PC-3 (cell line): ENCODE data around the gene TMEM119. TPM values are rescaled to one million over a fixed set of nuclear protein-coding genes. Genes with fewer than 3 reads are reported as not detected.

Experiments
- ATAC-seq: fragments of 200-7000 bp; cut with Tn5 transposase; 2 replicates; pipeline ENCODE4 v1.9.1; 2020; ENCODE audit warnings: mild to moderate bottlenecking, moderate library complexity
- BruUV-seq: library from RNA; stranded (reverse); fragments of 400-500 nt; replicated peaks from 2 replicates; lab custom pipeline; 2021; lab: Mats Ljungman, UMichigan
- CTCF ChIA-PET: fragments of 300-600 bp; sonication (Branson Sonifier 250); formaldehyde crosslinking; loops from one replicate; lab custom pipeline; 2022; ENCODE audit warnings: antibody characterized with exemption; lab: Charles Lee
- POLR2A ChIA-PET: fragments of 300-600 bp; sonication (Branson Sonifier 250); formaldehyde crosslinking; loops from one replicate; lab custom pipeline; 2022; ENCODE audit warnings: antibody characterized with exemption; ENCODE audit not compliant: unreplicated experiment; lab: Charles Lee
- DNase-seq: peaks from one replicate; pipeline ENCODE4 v3.0.0-alpha.2; 2015
- H2AFZ ChIP-seq: fragments of 300-600 bp; sonication (generic); 2 replicates; pipeline ENCODE4 v1.6.0; 2016; ENCODE audit warnings: antibody characterized with exemption, low read length
- H3F3A ChIP-seq: fragments of 300-600 bp; sonication (generic); one replicate; pipeline ENCODE4 v1.6.0; 2017; ENCODE audit warnings: antibody characterized with exemption, low read length, control low read depth, mild to moderate bottlenecking; ENCODE audit not compliant: unreplicated experiment
- H3K27ac ChIP-seq: fragments of 300-600 bp; sonication (generic); 2 replicates; pipeline ENCODE4 v1.5.1; 2016; ENCODE audit warnings: mild to moderate bottlenecking, low read length
- H3K27me3 ChIP-seq: fragments of 300-600 bp; sonication (generic); 2 replicates; pipeline ENCODE4 v1.6.1; 2016; ENCODE audit warnings: low read length, mixed read lengths
- H3K36me3 ChIP-seq: fragments of 300-600 bp; sonication (generic); 2 replicates; pipeline ENCODE4 v1.6.1; 2016; ENCODE audit warnings: low read depth, mixed run types, low read length, mixed read lengths
- H3K4me1 ChIP-seq: fragments of 300-600 bp; sonication (generic); 2 replicates; pipeline ENCODE4 v1.5.1; 2016; ENCODE audit warnings: low read length; ENCODE audit not compliant: insufficient read depth
- H3K4me2 ChIP-seq: fragments of 300-600 bp; sonication (generic); 2 replicates; pipeline ENCODE4 v1.6.0; 2016; ENCODE audit warnings: low read length
- H3K4me3 ChIP-seq: fragments of 300-600 bp; sonication (generic); 2 replicates; pipeline ENCODE4 v1.5.1; 2016; ENCODE audit warnings: mild to moderate bottlenecking, low read length, mixed read lengths
- H3K79me2 ChIP-seq: fragments of 300-600 bp; sonication (generic); 2 replicates; pipeline ENCODE4 v1.6.1; 2017; ENCODE audit warnings: low read length, mixed read lengths
- H3K9ac ChIP-seq: fragments of 300-600 bp; sonication (generic); 2 replicates; pipeline ENCODE4 v1.6.0; 2016; ENCODE audit warnings: mild to moderate bottlenecking, low read length
- H3K9me2 ChIP-seq: fragments of 300-600 bp; sonication (generic); replicated peaks from 2 replicates; pipeline ENCODE4 v1.6.1; 2016; ENCODE audit warnings: mixed run types, low read length, mixed read lengths
- H3K9me3 ChIP-seq: fragments of 300-600 bp; sonication (generic); 2 replicates; pipeline ENCODE4 v1.6.1; 2016; ENCODE audit warnings: low read length, mixed read lengths
- H4K20me1 ChIP-seq: fragments of 300-600 bp; sonication (generic); 2 replicates; pipeline ENCODE4 v1.6.1; 2016; ENCODE audit warnings: low read length, mixed read lengths
- CTCF ChIP-seq: fragments of 300-600 bp; sonication (generic); conservative IDR thresholded peaks from 2 replicates; pipeline ENCODE4 v1.5.1; 2017; ENCODE audit warnings: antibody characterized with exemption, low read depth, mild to moderate bottlenecking, low read length
- EZH2 ChIP-seq: fragments of 300-600 bp; sonication (generic); IDR thresholded peaks from one replicate; pipeline ENCODE4 v1.6.1; 2017; ENCODE audit warnings: antibody characterized with exemption, mild to moderate bottlenecking, low read length; ENCODE audit not compliant: unreplicated experiment
- EZH2phosphoT487 ChIP-seq: fragments of 300-600 bp; sonication (generic); IDR thresholded peaks from 2 replicates; pipeline ENCODE4 v1.6.1; 2018; ENCODE audit warnings: mild to moderate bottlenecking, antibody characterized with exemption, low read length, borderline replicate concordance
- intact Hi-C: fragments of 100-400 bp; cut with micrococcal nuclease; formaldehyde crosslinking; loops from 2 replicates; pipeline ENCODE4 v1.9.0; 2023
- total RNA-seq: library from RNA; depleted of rRNA; stranded (reverse); fragments of >200 nt; gene quantifications from 2 replicates; pipeline ENCODE4 v1.2.3, GENCODE V29; 2014

The TMEM119 gene
- total RNA-seq, 1 experiment from 2014 or later = not detected

GRCh38 chr12:108635997-108636808, 38.3 kb upstream of the TMEM119 start:
- no TSS peak for BruUV-seq
- no peaks in the 10 kb centered on the region for H4K20me1 ChIP-seq
- ATAC-seq (no peak), DNase-seq (no peak)
- H3K9me2 ChIP-seq = no peaks in the 10 kb centered on the region
- no peaks in the 10 kb centered on the region for H3K79me2 ChIP-seq
- peaks cover under 1% of the 10 kb centered on the region for H3F3A ChIP-seq
- H3K9ac ChIP-seq = no peak overlapping the region
- H3K4me2 ChIP-seq = no peak overlapping the region
- H3K36me3 ChIP-seq = no peaks in the 10 kb centered on the region
- no peak overlapping the region for H3K27ac ChIP-seq
- intact Hi-C loops = no loop called here
- ChIA-PET POLR2A (no interaction called here), CTCF (no interaction called here)
- TF ChIP-seq CTCF (no peak), EZH2phosphoT487 (no peak), EZH2 (no peak)
- H2AFZ ChIP-seq = no peak overlapping the region
- no peaks in the 10 kb centered on the region for H3K27me3 ChIP-seq
- H3K4me1 ChIP-seq = peaks cover 11% of the 10 kb centered on the region
- H3K9me3 ChIP-seq = no peaks in the 10 kb centered on the region
- H3K4me3 ChIP-seq = no peak overlapping the region

GRCh38 chr12:108635201-108635996, 37.5 kb upstream of the TMEM119 start:
- H3K4me3 ChIP-seq = no peak overlapping the region
- H3K9me3 ChIP-seq = no peaks in the 10 kb centered on the region
- POLR2A ChIA-PET = no interaction called here
- no peak overlapping the region for H3K27ac ChIP-seq
- no peak for ATAC-seq
- peaks cover 18% of the 10 kb centered on the region for H3K4me1 ChIP-seq
- no peak overlapping the region for H2AFZ ChIP-seq
- CTCF ChIA-PET = no interaction called here
- peaks cover 5% of the 10 kb centered on the region for H3F3A ChIP-seq
- no peaks in the 10 kb centered on the region for H3K36me3 ChIP-seq
- H3K27me3 ChIP-seq = no peaks in the 10 kb centered on the region
- intact Hi-C loops = no loop called here
- no peak for TF ChIP-seq CTCF
- TF ChIP-seq EZH2phosphoT487 = no peak
- TF ChIP-seq EZH2 = no peak
- H3K79me2 ChIP-seq = no peaks in the 10 kb centered on the region
- no peaks in the 10 kb centered on the region for H3K9me2 ChIP-seq
- H3K9ac ChIP-seq = no peak overlapping the region
- DNase-seq = no peak
- no TSS peak for BruUV-seq
- H3K4me2 ChIP-seq = no peak overlapping the region
- H4K20me1 ChIP-seq = no peaks in the 10 kb centered on the region
